B cell (primary cell): ENCODE measurements around the gene IBA57. TPM values are rescaled to one million over a fixed set of nuclear protein-coding genes. Genes with fewer than 3 reads are reported as not detected.

ENCODE experiments used
- ATAC-seq: fragments of 200-7000 bp; cut with Tn5 transposase; one replicate; pipeline ENCODE4 v1.10.0; 2021; ENCODE audit warnings: low read depth, mild to moderate bottlenecking, moderate number of reproducible peaks, moderate library complexity
- CTCF ChIA-PET: fragments of 350-600 bp; sonication (Branson Sonifier 250); formaldehyde crosslinking; loops from one replicate; lab custom pipeline; 2021; ENCODE audit warnings: antibody characterized with exemption, inconsistent platforms; lab: Charles Lee
- POLR2A ChIA-PET: fragments of 350-600 bp; sonication (Branson Sonifier 250); formaldehyde crosslinking; loops from one replicate; lab custom pipeline; 2021; ENCODE audit warnings: antibody characterized with exemption; lab: Charles Lee
- DNase-seq: peaks from one replicate; pipeline ENCODE4 v3.0.0; 2013
- H2AFZ ChIP-seq: 2 replicates; pipeline ENCODE4 v1.6.1; 2012; ENCODE audit warnings: mild to moderate bottlenecking, low read depth, low read length; ENCODE audit not compliant: insufficient read depth, poor library complexity, severe bottlenecking
- H3K27ac ChIP-seq, 2 donors: 1 replicate in 1 of 2; 2 replicates in 1 of 2; pipeline ENCODE4 v1.5.1; 2012 to 2013; ENCODE audit warnings: low read length in 2 of 2, mild to moderate bottlenecking in 2 of 2, moderate library complexity in 1 of 2
- H3K27me3 ChIP-seq, 4 experiments: fragments of 200-600 bp in 1 of 4; sonication (generic) in 1 of 4; replicated peaks in 1 of 4; 1 replicate in 2 of 4; 2 replicates in 2 of 4; pipeline versions ENCODE4 v1.6.1 to v1.7.0; 2013 to 2016; ENCODE audit warnings: low read length in 3 of 4, mild to moderate bottlenecking in 2 of 4, mixed read lengths in 1 of 4, moderate library complexity in 1 of 4; ENCODE audit not compliant: insufficient read depth in 4 of 4, control insufficient read depth in 3 of 4; ENCODE audit errors: control extremely low read depth in 1 of 4
- H3K36me3 ChIP-seq, 2 experiments: replicated peaks in 1 of 2; 1 replicate in 1 of 2; 2 replicates in 1 of 2; pipeline versions ENCODE4 v1.6.1 to v1.7.1; 2013; ENCODE audit warnings: low read length in 1 of 2; ENCODE audit not compliant: insufficient read depth in 2 of 2, control insufficient read depth in 1 of 2; ENCODE audit errors: control extremely low read depth in 1 of 2, extremely low read depth in 1 of 2
- H3K4me1 ChIP-seq, 2 donors: fragments of 200-600 bp in 1 of 2; sonication (generic) in 1 of 2; 1 replicate in 1 of 2; 2 replicates in 1 of 2; pipeline versions ENCODE4 v1.5.1 to v1.6.1; 2013 to 2017; ENCODE audit warnings: low read length in 2 of 2; ENCODE audit not compliant: control insufficient read depth in 2 of 2, insufficient read depth in 2 of 2
- H3K4me2 ChIP-seq: replicated peaks from 2 replicates; pipeline ENCODE3; 2012; ENCODE audit warnings: mild to moderate bottlenecking, low read depth, low read length; ENCODE audit not compliant: poor library complexity, severe bottlenecking
- H3K4me3 ChIP-seq, 5 experiments: fragments of 200-600 bp in 1 of 5; sonication (generic) in 1 of 5; 1 replicate in 3 of 5; 2 replicates in 2 of 5; pipeline versions ENCODE4 v1.5.1 to v1.7.0; 2011 to 2016; ENCODE audit warnings: low read length in 4 of 5, mild to moderate bottlenecking in 4 of 5, low read depth in 2 of 5, control low read depth in 1 of 5, moderate library complexity in 1 of 5; ENCODE audit not compliant: insufficient read depth in 1 of 5; ENCODE audit errors: control extremely low read depth in 1 of 5, extremely low read depth in 1 of 5
- H3K79me2 ChIP-seq: fragments of 200-600 bp; sonication (generic); one replicate; pipeline ENCODE4 v1.6.0; 2016; ENCODE audit warnings: low read length; ENCODE audit not compliant: control insufficient read depth, insufficient read depth
- H3K9ac ChIP-seq: fragments of 200-600 bp; sonication (generic); 2 replicates; pipeline ENCODE4 v1.6.1; 2017; ENCODE audit warnings: mild to moderate bottlenecking, low read length, moderate library complexity
- H3K9me3 ChIP-seq, 3 donors: one replicate each; pipeline versions ENCODE4 v1.6.1 to v1.7.1; 2013; ENCODE audit warnings: low read length in 2 of 3; ENCODE audit not compliant: control insufficient read depth in 2 of 3, insufficient read depth in 1 of 3; ENCODE audit errors: control extremely low read depth in 1 of 3
- H4K20me1 ChIP-seq: 2 replicates; pipeline ENCODE4 v1.6.0; 2012; ENCODE audit warnings: mild to moderate bottlenecking, low read length; ENCODE audit not compliant: insufficient read depth, control insufficient read depth, poor library complexity, severe bottlenecking
- H3K27ac Mint-ChIP-seq: one replicate; pipeline ENCODE4 v1.8.0; 2021; ENCODE audit warnings: mixed read lengths
- H3K27me3 Mint-ChIP-seq: one replicate; pipeline ENCODE4 v1.8.0; 2021; ENCODE audit warnings: mixed read lengths
- H3K4me1 Mint-ChIP-seq: one replicate; pipeline ENCODE4 v1.8.0; 2021; ENCODE audit warnings: mixed read lengths
- H3K4me3 Mint-ChIP-seq: one replicate; pipeline ENCODE4 v1.8.0; 2021; ENCODE audit warnings: mixed read lengths
- H3K9me3 Mint-ChIP-seq: one replicate; pipeline ENCODE4 v1.8.0; 2022; ENCODE audit warnings: mixed read lengths; ENCODE audit not compliant: insufficient read depth
- CTCF ChIP-seq: fragments of 200-600 bp; IDR thresholded peaks from one replicate; pipeline ENCODE4 v1.8.0; 2022; ENCODE audit warnings: antibody characterized with exemption, mild to moderate bottlenecking
- EZH2 ChIP-seq: IDR thresholded peaks from 2 replicates; pipeline ENCODE4 v1.6.1; 2012; ENCODE audit warnings: borderline replicate concordance, low read depth, mild to moderate bottlenecking, moderate library complexity, low read length; ENCODE audit not compliant: insufficient read depth, poor library complexity, severe bottlenecking
- WGBS: methylation state at CpG from one replicate; pipeline ENCODE4 v1.1.5; 2013; ENCODE audit warnings: missing lambda C conversion rate; ENCODE audit not compliant: insufficient coverage; 5-methylcytosine and 5-hydroxymethylcytosine counted together
- intact Hi-C: fragments of 100-400 bp; cut with micrococcal nuclease; formaldehyde crosslinking; loops from one replicate; pipeline ENCODE4 v1.10.0; 2022
- polyA plus RNA-seq: library from polyadenylated mRNA; depleted of rRNA; stranded (reverse); fragments of >200 nt; gene quantifications from 2 replicates; pipeline ENCODE4 v1.2.3, GENCODE V29; 2012
- total RNA-seq, 2 donors: library from RNA; stranded (reverse); fragments of 120-200 nt in 1 of 2; gene quantifications; 1 replicate in 1 of 2; 2 replicates in 1 of 2; pipeline versions ENCODE4 v1.2.3 to v1.2.4, GENCODE V29; 2013 to 2022

The IBA57 gene
- total and polyA plus RNA-seq, 2 donors (not counting 1 experiment from before 2014, with no cell fraction given), result 5.2 to 12.8 TPM

- H3K36me3 ChIP-seq, result peaks cover 0 to 10% of the 10 kb centered on the region in 2 experiments
- ChIA-PET POLR2A (interaction anchor here (0.7 to 1.4 kb wide), 4 partner anchors 22 to 74 kb away, joined by 3 to 22 read pairs (median 4); partner anchors contain the start of genes ARF1 and IBA57), CTCF (interaction anchor here (0.7 to 1.8 kb wide), 5 partner anchors 9 to 360 kb away, joined by 3 to 8 read pairs (median 6); partner anchors contain the start of gene IBA57)
- H3K79me2 ChIP-seq, result peaks cover 50% of the 10 kb centered on the region
- DNase-seq, result peak; percentile 100
- peak within 1 kb of the TSS; percentile 73 for H2AFZ ChIP-seq
- ATAC-seq, result peak; percentile 91
- peak within 1 kb of the TSS; percentile 95 to 98 for H3K27ac ChIP-seq
- Mint-ChIP-seq H3K4me1 (peaks cover 68% of the 10 kb centered on the region), H3K27me3 (no peaks in the 10 kb centered on the region), H3K4me3 (peak within 1 kb of the TSS; percentile 96), H3K27ac (peak within 1 kb of the TSS; percentile 100), H3K9me3 (no peaks in the 10 kb centered on the region)
- peak within 1 kb of the TSS; percentile 98 for H3K4me2 ChIP-seq
- TF ChIP-seq CTCF (no peak), EZH2 (no peak)
- intact Hi-C loops, result loop anchor here (1.0 to 2.0 kb wide), 7 partner anchors 9 to 267 kb away; partner anchors contain the start of genes ARF1, C1orf35, IBA57 and MRPL55
- H3K27me3 ChIP-seq, result no peaks in the 10 kb centered on the region
- H4K20me1 ChIP-seq, result peaks cover 48% of the 10 kb centered on the region
- peak within 1 kb of the TSS; percentile 70 to 87 (median 82) for H3K4me3 ChIP-seq
- peaks cover 55 to 74% of the 10 kb centered on the region in 2 donors for H3K4me1 ChIP-seq
- peak within 1 kb of the TSS; percentile 92 for H3K9ac ChIP-seq
- WGBS, result under 1% methylated on average over 95 of the region's 95 CpGs
- peaks cover 0 to 11% (median 0%) of the 10 kb centered on the region in 3 donors for H3K9me3 ChIP-seq
These were observed 25.5 kb upstream of the IBA57 start, which contains the start of gene GUK1 for GRCh38 chr1:228139931-228140723. Gene GUK1 (plus strand): TSS chr1:228140279. CDS start chr1:228140303, 24 bp downstream.
